ENCODE measurements around the gene FAM20C.

GRCh38 chr7:251005-251404, 58.6 kb downstream of the FAM20C start:
- TF ChIP-seq CEBPB (IDR thresholded peaks at IDR 0.05; ENCODE audit: borderline replicate concordance in 1 of 2, low read depth in 2 of 2, low read length in 2 of 2) (no peak), EP300 (IDR thresholded peaks at IDR 0.05; ENCODE audit: borderline replicate concordance in 1 of 2, control insufficient read depth in 1 of 2, low read depth in 2 of 2, low read length in 2 of 2) (no peak), CBFB (IDR thresholded peaks at IDR 0.05; ENCODE audit: low read depth) (no peak)
